ENCODE results near the gene ATP6V0B. TPM values are rescaled to one million over a fixed set of nuclear protein-coding genes. Genes with fewer than 3 reads are reported as not detected.
A peak's percentile ranks its signal among the peaks of the same experiment; 100 is the strongest.

Gene ATP6V0B
- total and polyA plus RNA-seq, 9 of the 15 experiments (the other 6 are each of a cell fraction or from before 2014, with no cell fraction given): 137 to 328 (median 220) TPM

DNA sequence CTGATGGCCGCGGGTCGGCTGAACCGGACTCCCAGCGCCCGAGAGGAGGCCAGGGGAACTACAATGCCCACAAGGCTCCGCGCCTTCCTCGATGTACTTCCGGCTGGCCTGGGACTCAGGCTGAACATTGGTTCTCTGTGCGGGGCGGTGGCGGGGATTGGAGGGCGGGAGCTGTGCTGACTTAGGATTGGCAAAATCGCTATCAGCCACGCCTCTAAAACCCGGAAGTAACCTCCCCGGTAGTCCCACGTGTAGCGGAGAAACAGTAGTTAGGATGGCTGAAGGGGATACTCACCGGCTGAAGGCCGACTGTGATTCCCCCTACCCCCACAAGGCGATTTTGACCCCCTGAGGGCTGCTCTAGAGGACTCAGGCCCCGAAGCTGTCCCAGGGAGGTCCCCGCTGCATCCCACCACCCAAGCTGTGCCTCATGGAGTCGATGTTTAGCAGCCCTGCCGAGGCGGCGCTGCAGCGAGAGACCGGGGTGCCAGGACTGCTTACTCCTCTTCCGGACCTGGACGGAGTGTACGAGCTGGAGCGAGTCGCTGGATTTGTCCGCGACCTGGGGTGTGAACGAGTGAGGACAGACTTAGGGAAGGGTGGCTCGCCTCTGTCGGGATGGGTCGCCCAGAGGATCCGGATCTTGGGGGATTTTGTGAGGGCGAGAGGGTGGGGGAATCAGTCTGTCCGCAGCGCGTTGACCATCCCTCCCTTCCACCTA lies 4.9 kb upstream of the ATP6V0B start, which contains the start of gene DPH2 (continued):
- TF ChIP-seq CEBPG (CRISPR knock-in tag; IDR thresholded peaks at IDR 0.05) (no peak), CEBPG (tag; conservative IDR thresholded peaks at IDR 0.05 in 1 of 2, IDR thresholded peaks at IDR 0.05 in 1 of 2) (no peak), SAFB2 (IDR thresholded peaks at IDR 0.05; ENCODE audit: borderline replicate concordance, low read depth, low read length, severe bottlenecking) (no peak), NKRF (IDR thresholded peaks at IDR 0.05; ENCODE audit: borderline replicate concordance) (peak; percentile 100), ZNF778 (CRISPR knock-in tag; IDR thresholded peaks at IDR 0.05) (no peak), ZNF644 (tag; IDR thresholded peaks at IDR 0.05; ENCODE audit: low read depth) (no peak), CREB1 (IDR thresholded peaks at IDR 0.05) (peak; percentile 71), CREB1 (CRISPR knock-in tag; IDR thresholded peaks at IDR 0.05) (peak; percentile 25; the same call in 1 of the 2 replicates), ERF (CRISPR knock-in tag; IDR thresholded peaks at IDR 0.05) (0 out of 2 replicates have a peak, but pooled peaks have one; percentile 40), NR2C2 (CRISPR knock-in tag; IDR thresholded peaks at IDR 0.05) (peak; percentile 95), NR2C2 (tag; IDR thresholded peaks at IDR 0.05) (peak; percentile 99), ZKSCAN1 (IDR thresholded peaks at IDR 0.05; ENCODE audit: low read depth, low read length) (peak; percentile 10; the same call in 1 of the 2 replicates), ZSCAN32 (CRISPR knock-in tag; IDR thresholded peaks at IDR 0.05) (no peak), ASH1L (IDR thresholded peaks at IDR 0.05; ENCODE audit: borderline replicate concordance, low read depth, partially characterized antibody) (peak; percentile 92), HNRNPH1 (optimal IDR thresholded peaks at IDR 0.05; ENCODE audit: low read depth, low read length) (no peak), ATF1 (CRISPR knock-in tag; IDR thresholded peaks at IDR 0.05) (no peak), ATF1 (tag; IDR thresholded peaks at IDR 0.05) (peak; percentile 86), ZNF274 (IDR thresholded peaks at IDR 0.05; ENCODE audit: borderline replicate concordance, low read depth, low read length) (no peak), BCOR (IDR thresholded peaks at IDR 0.05) (no peak)
- TF ChIP-seq, protein P1, sequence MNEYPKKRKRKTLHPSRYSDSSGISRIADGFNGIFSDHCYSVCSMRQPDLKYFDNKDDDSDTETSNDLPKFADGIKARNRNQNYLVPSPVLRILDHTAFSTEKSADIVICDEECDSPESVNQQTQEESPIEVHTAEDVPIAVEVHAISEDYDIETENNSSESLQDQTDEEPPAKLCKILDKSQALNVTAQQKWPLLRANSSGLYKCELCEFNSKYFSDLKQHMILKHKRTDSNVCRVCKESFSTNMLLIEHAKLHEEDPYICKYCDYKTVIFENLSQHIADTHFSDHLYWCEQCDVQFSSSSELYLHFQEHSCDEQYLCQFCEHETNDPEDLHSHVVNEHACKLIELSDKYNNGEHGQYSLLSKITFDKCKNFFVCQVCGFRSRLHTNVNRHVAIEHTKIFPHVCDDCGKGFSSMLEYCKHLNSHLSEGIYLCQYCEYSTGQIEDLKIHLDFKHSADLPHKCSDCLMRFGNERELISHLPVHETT (CRISPR knock-in tag; conservative IDR thresholded peaks at IDR 0.05 in 1 of 2, IDR thresholded peaks at IDR 0.05 in 1 of 2): peak in 1 of 2 experiments; percentile 47; a peak in 1 of 4 replicates
- TF ChIP-seq, protein P2, sequence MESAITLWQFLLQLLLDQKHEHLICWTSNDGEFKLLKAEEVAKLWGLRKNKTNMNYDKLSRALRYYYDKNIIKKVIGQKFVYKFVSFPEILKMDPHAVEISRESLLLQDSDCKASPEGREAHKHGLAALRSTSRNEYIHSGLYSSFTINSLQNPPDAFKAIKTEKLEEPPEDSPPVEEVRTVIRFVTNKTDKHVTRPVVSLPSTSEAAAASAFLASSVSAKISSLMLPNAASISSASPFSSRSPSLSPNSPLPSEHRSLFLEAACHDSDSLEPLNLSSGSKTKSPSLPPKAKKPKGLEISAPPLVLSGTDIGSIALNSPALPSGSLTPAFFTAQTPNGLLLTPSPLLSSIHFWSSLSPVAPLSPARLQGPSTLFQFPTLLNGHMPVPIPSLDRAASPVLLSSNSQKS (CRISPR knock-in tag; IDR thresholded peaks at IDR 0.05): no peak

Measured in K562 (cell line).